ENCODE results near the gene RAVER2.

The RAVER2 gene

DNA sequence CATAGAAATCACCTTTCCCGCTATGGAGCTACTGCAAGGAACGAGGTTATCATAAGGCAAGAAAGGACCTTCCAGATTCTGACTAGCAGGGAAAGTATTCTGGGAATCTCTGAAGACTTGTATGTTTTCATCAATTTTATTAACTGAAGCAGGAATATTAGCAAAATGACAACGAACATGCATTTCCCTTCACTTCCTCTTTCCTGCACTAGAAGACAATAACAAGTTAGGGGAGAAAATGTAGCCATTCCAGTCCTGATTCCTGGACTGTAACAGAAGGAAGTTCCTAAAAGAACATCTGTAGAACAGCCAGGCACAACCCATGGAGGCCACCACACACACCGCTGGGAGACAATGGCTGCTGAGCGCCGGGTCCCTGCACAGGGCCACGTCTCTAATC lies 106.8 kb downstream of the RAVER2 start:
- H3K27me3 ChIP-seq (ENCODE audit: insufficient read depth, poor library complexity, severe bottlenecking) = no peaks in the 10 kb centered on the region
- H3K4me3 ChIP-seq (replicated peaks; ENCODE audit: insufficient read depth, low read length) = no peak overlapping the region
- no peak for DNase-seq (ENCODE audit: low read depth in 1 of 2, low spot score in 1 of 2)
- no peak overlapping the region for H3K27ac ChIP-seq (replicated peaks)
- TF ChIP-seq, protein P1, sequence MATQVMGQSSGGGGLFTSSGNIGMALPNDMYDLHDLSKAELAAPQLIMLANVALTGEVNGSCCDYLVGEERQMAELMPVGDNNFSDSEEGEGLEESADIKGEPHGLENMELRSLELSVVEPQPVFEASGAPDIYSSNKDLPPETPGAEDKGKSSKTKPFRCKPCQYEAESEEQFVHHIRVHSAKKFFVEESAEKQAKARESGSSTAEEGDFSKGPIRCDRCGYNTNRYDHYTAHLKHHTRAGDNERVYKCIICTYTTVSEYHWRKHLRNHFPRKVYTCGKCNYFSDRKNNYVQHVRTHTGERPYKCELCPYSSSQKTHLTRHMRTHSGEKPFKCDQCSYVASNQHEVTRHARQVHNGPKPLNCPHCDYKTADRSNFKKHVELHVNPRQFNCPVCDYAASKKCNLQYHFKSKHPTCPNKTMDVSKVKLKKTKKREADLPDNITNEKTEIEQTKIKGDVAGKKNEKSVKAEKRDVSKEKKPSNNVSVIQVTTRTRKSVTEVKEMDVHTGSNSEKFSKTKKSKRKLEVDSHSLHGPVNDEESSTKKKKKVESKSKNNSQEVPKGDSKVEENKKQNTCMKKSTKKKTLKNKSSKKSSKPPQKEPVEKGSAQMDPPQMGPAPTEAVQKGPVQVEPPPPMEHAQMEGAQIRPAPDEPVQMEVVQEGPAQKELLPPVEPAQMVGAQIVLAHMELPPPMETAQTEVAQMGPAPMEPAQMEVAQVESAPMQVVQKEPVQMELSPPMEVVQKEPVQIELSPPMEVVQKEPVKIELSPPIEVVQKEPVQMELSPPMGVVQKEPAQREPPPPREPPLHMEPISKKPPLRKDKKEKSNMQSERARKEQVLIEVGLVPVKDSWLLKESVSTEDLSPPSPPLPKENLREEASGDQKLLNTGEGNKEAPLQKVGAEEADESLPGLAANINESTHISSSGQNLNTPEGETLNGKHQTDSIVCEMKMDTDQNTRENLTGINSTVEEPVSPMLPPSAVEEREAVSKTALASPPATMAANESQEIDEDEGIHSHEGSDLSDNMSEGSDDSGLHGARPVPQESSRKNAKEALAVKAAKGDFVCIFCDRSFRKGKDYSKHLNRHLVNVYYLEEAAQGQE (IDR thresholded peaks at IDR 0.05; ENCODE audit: insufficient replicate concordance, low read depth) = no peak
- TF ChIP-seq CTCF (IDR thresholded peaks at IDR 0.05; ENCODE audit: insufficient read depth, low read length) = no peak
- no peak for TF ChIP-seq POLR2AphosphoS5 (IDR thresholded peaks at IDR 0.05; ENCODE audit: low read depth)
- TF ChIP-seq GABPA (IDR thresholded peaks at IDR 0.05; ENCODE audit: low read depth) = no peak
- TF ChIP-seq SPI1 (IDR thresholded peaks at IDR 0.05; ENCODE audit: borderline replicate concordance, low read depth) = peak; percentile 93

GRCh38 chr1:64854674-64855073 lies 109.8 kb downstream of the RAVER2 start:
- Histone ChIP-seq H3K27ac (replicated peaks) (no peak overlapping the region), H3K27me3 (ENCODE audit: insufficient read depth, poor library complexity, severe bottlenecking) (no peaks in the 10 kb centered on the region), H3K4me3 (replicated peaks; ENCODE audit: insufficient read depth, low read length) (no peak overlapping the region)
- DNase-seq (ENCODE audit: low read depth in 1 of 2, low spot score in 1 of 2) = no peak
- no peak for TF ChIP-seq SPI1 (IDR thresholded peaks at IDR 0.05; ENCODE audit: borderline replicate concordance, low read depth)
- TF ChIP-seq, protein P1 (IDR thresholded peaks at IDR 0.05; ENCODE audit: insufficient replicate concordance, low read depth) = no peak
- no peak for TF ChIP-seq CTCF (IDR thresholded peaks at IDR 0.05; ENCODE audit: insufficient read depth, low read length)
- TF ChIP-seq GABPA (IDR thresholded peaks at IDR 0.05; ENCODE audit: low read depth) = no peak
- no peak for TF ChIP-seq POLR2AphosphoS5 (IDR thresholded peaks at IDR 0.05; ENCODE audit: low read depth)

- H3K4me3 ChIP-seq (replicated peaks; ENCODE audit: insufficient read depth, low read length) = no peak overlapping the region
- no peak overlapping the region for H3K27ac ChIP-seq (replicated peaks)
- no peak for DNase-seq (ENCODE audit: low read depth in 1 of 2, low spot score in 1 of 2)
- TF ChIP-seq SPI1 (IDR thresholded peaks at IDR 0.05; ENCODE audit: borderline replicate concordance, low read depth) = no peak
- TF ChIP-seq GABPA (IDR thresholded peaks at IDR 0.05; ENCODE audit: low read depth) = no peak
- TF ChIP-seq, protein P1 (IDR thresholded peaks at IDR 0.05; ENCODE audit: insufficient replicate concordance, low read depth) = no peak
- no peak for TF ChIP-seq CTCF (IDR thresholded peaks at IDR 0.05; ENCODE audit: insufficient read depth, low read length)
- no peak for TF ChIP-seq POLR2AphosphoS5 (IDR thresholded peaks at IDR 0.05; ENCODE audit: low read depth)
- H3K27me3 ChIP-seq (ENCODE audit: insufficient read depth, poor library complexity, severe bottlenecking) = no peaks in the 10 kb centered on the region
Observed at GRCh38 chr1:64855557-64855956, 110.7 kb downstream of the RAVER2 start.

Data from HL-60 (cell line).